Smooth muscle cell (in vitro differentiated cells): ENCODE measurements around the gene TSPAN9. TPM values are rescaled to one million over a fixed set of nuclear protein-coding genes. Genes with fewer than 3 reads are reported as not detected.

Source experiments
- DNase-seq: peaks from one replicate; lab custom pipeline; 2025; ENCODE audit not compliant: unreplicated experiment; lab: John Stamatoyannopoulos, UW
- H2AFZ ChIP-seq: fragments of 200-600 bp; sonication (generic); 2 replicates; pipeline ENCODE4 v1.6.0; 2016; ENCODE audit warnings: antibody characterized with exemption, low read depth, mild to moderate bottlenecking
- H3F3A ChIP-seq: fragments of 200-600 bp; sonication (generic); 2 replicates; pipeline ENCODE4 v1.6.0; 2017; ENCODE audit warnings: antibody characterized with exemption, low read depth
- H3K27ac ChIP-seq: fragments of 200-600 bp; sonication (generic); 2 replicates; pipeline ENCODE4 v1.5.1; 2016; ENCODE audit warnings: low read depth, mild to moderate bottlenecking
- H3K27me3 ChIP-seq: fragments of 200-600 bp; sonication (generic); 2 replicates; pipeline ENCODE4 v1.6.1; 2016; ENCODE audit warnings: low read depth, mild to moderate bottlenecking
- H3K36me3 ChIP-seq: fragments of 200-600 bp; sonication (generic); 2 replicates; pipeline ENCODE4 v1.5.1; 2016; ENCODE audit warnings: low read depth
- H3K4me1 ChIP-seq: fragments of 200-600 bp; sonication (generic); 2 replicates; pipeline ENCODE4 v1.5.1; 2016; ENCODE audit warnings: low read depth
- H3K4me2 ChIP-seq: fragments of 200-600 bp; sonication (generic); 2 replicates; pipeline ENCODE4 v1.6.0; 2016; ENCODE audit warnings: mild to moderate bottlenecking
- H3K4me3 ChIP-seq: fragments of 200-600 bp; sonication (generic); 2 replicates; pipeline ENCODE4 v1.5.1; 2016; ENCODE audit warnings: mild to moderate bottlenecking
- H3K79me2 ChIP-seq: fragments of 200-600 bp; sonication (generic); 2 replicates; pipeline ENCODE4 v1.6.0; 2016; ENCODE audit warnings: low read depth, mild to moderate bottlenecking
- H3K9ac ChIP-seq: fragments of 200-600 bp; sonication (generic); 2 replicates; pipeline ENCODE4 v1.6.0; 2016; ENCODE audit warnings: low read depth
- H3K9me3 ChIP-seq: fragments of 200-600 bp; sonication (generic); replicated peaks from 2 replicates; pipeline ENCODE4 v1.5.1; 2016; ENCODE audit warnings: low read depth
- H4K20me1 ChIP-seq: fragments of 200-600 bp; sonication (generic); 2 replicates; pipeline ENCODE4 v1.6.0; 2016; ENCODE audit warnings: low read depth
- CTCF ChIP-seq: fragments of 200-600 bp; sonication (generic); IDR thresholded peaks from 2 replicates; pipeline ENCODE4 v1.5.1; 2017; ENCODE audit warnings: borderline replicate concordance, mild to moderate bottlenecking, antibody characterized with exemption; ENCODE audit not compliant: insufficient read depth, poor library complexity, severe bottlenecking
- WGBS: methylation state at CpG from one replicate; pipeline ENCODE4 v1.1.7; 2016; ENCODE audit warnings: low lambda C conversion rate; 5-methylcytosine and 5-hydroxymethylcytosine counted together
- polyA plus RNA-seq: library from polyadenylated mRNA; unstranded; fragments of >200 nt; fragmentation: Nextera tagmentation; extraction: Ambion mirVana; gene quantifications from 2 replicates; pipeline ENCODE4 v1.2.1, GENCODE V29; 2016
- total RNA-seq: library from RNA; depleted of rRNA; stranded (reverse); fragments of >200 nt; gene quantifications from 2 replicates; pipeline ENCODE4 v1.2.3, GENCODE V29; 2014

The TSPAN9 gene
- total and polyA plus RNA-seq, 2 experiments from 2014 or later: 17.7 to 29.8 TPM

GRCh38 chr12:3202096-3202495 lies 124.9 kb downstream of the TSPAN9 start:
- DNase-seq: no peak
- Histone ChIP-seq H3K27ac (no peak overlapping the region), H3K4me2 (no peak overlapping the region), H3K4me1 (peaks cover 21% of the 10 kb centered on the region), H3K79me2 (no peaks in the 10 kb centered on the region), H3K4me3 (no peak overlapping the region), H2AFZ (no peak overlapping the region), H4K20me1 (peaks cover 88% of the 10 kb centered on the region), H3K27me3 (peaks cover 23% of the 10 kb centered on the region), H3K9ac (no peak overlapping the region), H3F3A (no peaks in the 10 kb centered on the region), H3K9me3 (no peaks in the 10 kb centered on the region), H3K36me3 (no peaks in the 10 kb centered on the region)
- WGBS: 80% methylated on average over 11 of the region's 11 CpGs
- no peak for TF ChIP-seq CTCF

- peak; percentile 30 for DNase-seq
- Histone ChIP-seq H3K9ac (no peak overlapping the region), H3K27ac (no peak overlapping the region), H3K27me3 (peaks cover 23% of the 10 kb centered on the region), H4K20me1 (peaks cover 92% of the 10 kb centered on the region), H3K4me2 (no peak overlapping the region), H3F3A (no peaks in the 10 kb centered on the region), H3K4me1 (peaks cover 26% of the 10 kb centered on the region), H3K79me2 (no peaks in the 10 kb centered on the region), H3K4me3 (no peak overlapping the region), H2AFZ (no peak overlapping the region), H3K36me3 (no peaks in the 10 kb centered on the region), H3K9me3 (no peaks in the 10 kb centered on the region)
- WGBS: 28% methylated on average over 8 of the region's 8 CpGs
- peak; percentile 95 for TF ChIP-seq CTCF
Observed at GRCh38 chr12:3202734-3203446, 125.7 kb downstream of the TSPAN9 start.

- Histone ChIP-seq H3K79me2 (no peaks in the 10 kb centered on the region), H3K36me3 (no peaks in the 10 kb centered on the region), H3K27ac (no peak overlapping the region), H4K20me1 (peaks cover 96% of the 10 kb centered on the region), H2AFZ (no peak overlapping the region), H3K9ac (no peak overlapping the region), H3K4me1 (peaks cover 26% of the 10 kb centered on the region), H3K4me2 (no peak overlapping the region), H3K9me3 (no peaks in the 10 kb centered on the region), H3K27me3 (peaks cover 23% of the 10 kb centered on the region), H3F3A (no peaks in the 10 kb centered on the region), H3K4me3 (no peak overlapping the region)
- WGBS: 52% methylated on average over 2 of the region's 2 CpGs
- no peak for TF ChIP-seq CTCF
- no peak for DNase-seq
Observed at GRCh38 chr12:3203713-3204112, 126.5 kb downstream of the TSPAN9 start.

- no peaks in the 10 kb centered on the region for H3K79me2 ChIP-seq
- no peak overlapping the region for H3K4me2 ChIP-seq
- H3K27me3 ChIP-seq: peaks cover 21% of the 10 kb centered on the region
- DNase-seq: no peak
- no peak for TF ChIP-seq CTCF
- no peak overlapping the region for H3K4me3 ChIP-seq
- no peaks in the 10 kb centered on the region for H3F3A ChIP-seq
- WGBS: 91% methylated on average over 10 of the region's 10 CpGs
- H3K4me1 ChIP-seq: peaks cover 26% of the 10 kb centered on the region
- H3K9ac ChIP-seq: no peak overlapping the region
- no peaks in the 10 kb centered on the region for H3K36me3 ChIP-seq
- H3K9me3 ChIP-seq: no peaks in the 10 kb centered on the region
- H4K20me1 ChIP-seq: peaks cover 91% of the 10 kb centered on the region
- no peak overlapping the region for H3K27ac ChIP-seq
- H2AFZ ChIP-seq: no peak overlapping the region
Observed at GRCh38 chr12:3204143-3204542, 127.0 kb downstream of the TSPAN9 start.
